NCI-H1417 treated with DMSO at 0.1 percent for 48 hours (cell line): ENCODE measurements around the gene ANKRD23.
A peak's percentile ranks its signal among the peaks of the same experiment; 100 is the strongest.
"Not testable (repeated sequence)": the region's sequence is repeated elsewhere in the genome, so short reads cannot be mapped to it uniquely, and the experiment has no call there.

Source experiments
- DNase-seq: peaks from one replicate; lab custom pipeline; 2025; lab: John Stamatoyannopoulos, UW

Gene ANKRD23

GRCh38 chr2:96863056-96863455, 19.2 kb upstream of the ANKRD23 start:
- DNase-seq: not testable (repeated sequence)

GRCh38 chr2:96861074-96861473, 17.3 kb upstream of the ANKRD23 start:
- DNase-seq: no peak

- no peak for DNase-seq
Measured at GRCh38 chr2:96860065-96861029, 16.5 kb upstream of the ANKRD23 start.

- no peak for DNase-seq
Measured at GRCh38 chr2:96859681-96860064, 15.9 kb upstream of the ANKRD23 start.

- DNase-seq: no peak
Measured at GRCh38 chr2:96859099-96859649, 15.4 kb upstream of the ANKRD23 start.

GRCh38 chr2:96857667-96858372, 14.0 kb upstream of the ANKRD23 start, which contains the start of gene ANKRD39:
ANKRD39 (minus strand) TSS chr2:96858016; CDS start chr2:96857987, 29 bp downstream.
- DNase-seq: peak; percentile 91

- no peak for DNase-seq
Measured at GRCh38 chr2:96856776-96857666, 13.2 kb upstream of the ANKRD23 start.

- no peak for DNase-seq
Measured at GRCh38 chr2:96853321-96853720, 9.5 kb upstream of the ANKRD23 start.

GRCh38 chr2:96852667-96853066, 8.8 kb upstream of the ANKRD23 start:
- no peak for DNase-seq

GRCh38 chr2:96848264-96848663, 4.4 kb upstream of the ANKRD23 start:
- DNase-seq: no peak

- no peak for DNase-seq
Measured at GRCh38 chr2:96847586-96847985, 3.8 kb upstream of the ANKRD23 start.

GRCh38 chr2:96846825-96847224, 3.0 kb upstream of the ANKRD23 start:
- DNase-seq: no peak

- no peak for DNase-seq
Measured at GRCh38 chr2:96844405-96844808, 586 bp upstream of the ANKRD23 start.

GRCh38 chr2:96842600-96842999, 1.2 kb downstream of the ANKRD23 start:
- DNase-seq: no peak

GRCh38 chr2:96841701-96842495, 1.9 kb downstream of the ANKRD23 start:
- no peak for DNase-seq

GRCh38 chr2:96839875-96840850, 3.7 kb downstream of the ANKRD23 start:
- DNase-seq: no peak

GRCh38 chr2:96839293-96839874, 4.4 kb downstream of the ANKRD23 start:
- DNase-seq: no peak

- DNase-seq: no peak
Measured at GRCh38 chr2:96838345-96839292, 5.2 kb downstream of the ANKRD23 start.
